Measurements from ENCODE around the gene CLEC3B. TPM values are rescaled to one million over a fixed set of nuclear protein-coding genes. Genes with fewer than 3 reads are reported as not detected.

The CLEC3B gene
- total RNA-seq, 2 experiments from 2014 or later = 0.34 to 0.36 TPM

GRCh38 chr3:45032113-45032512 is 6.0 kb downstream of the CLEC3B start:
- Mint-ChIP-seq H3K27me3 (peaks cover 54% of the 10 kb centered on the region), H3K27ac (no peak overlapping the region), H3K4me3 (no peak overlapping the region), H3K4me1 (ENCODE audit: low read depth) (peaks cover 30% of the 10 kb centered on the region), H3K9me3 (no peaks in the 10 kb centered on the region), H3K36me3 (ENCODE audit: low read depth) (no peaks in the 10 kb centered on the region)
- H3K4me3 ChIP-seq (ENCODE audit: low read length) = no peak overlapping the region
- intact Hi-C loops (cut with DNase I, micrococcal nuclease) = loop anchor here in 1 of 2 experiments (10.0 kb wide), 1 partner anchor 1043 kb away; no protein-coding TSS in a partner anchor
- H3K9me3 ChIP-seq (ENCODE audit: control insufficient read depth in 1 of 2, insufficient read depth in 1 of 2, low read length in 2 of 2) = no peaks in the 10 kb centered on the region
- peaks cover 28% of the 10 kb centered on the region for H3K4me1 ChIP-seq (ENCODE audit: insufficient read depth, low read length)
- H3K27ac ChIP-seq (ENCODE audit: low read depth in 1 of 2, low read length in 2 of 2) = no peak overlapping the region
- TF ChIP-seq CTCF (IDR thresholded peaks at IDR 0.05) = no peak
- H3K36me3 ChIP-seq (ENCODE audit: insufficient read depth, low read length) = no peaks in the 10 kb centered on the region
- ChIA-PET CTCF (no interaction called here), POLR2A (interaction anchor here (1.8 kb wide), 1 partner anchor 12 kb away, joined by 4 read pairs; no protein-coding TSS in a partner anchor)
- ATAC-seq (ENCODE audit: poor library complexity) = no peak
- H3K27me3 ChIP-seq (ENCODE audit: control insufficient read depth in 1 of 2, insufficient read depth in 2 of 2, low read length in 2 of 2) = peaks cover 3 to 6% of the 10 kb centered on the region in 2 experiments
- no peak for DNase-seq

- Mint-ChIP-seq H3K27ac (no peak overlapping the region), H3K4me1 (ENCODE audit: low read depth) (peaks cover 36% of the 10 kb centered on the region), H3K27me3 (peaks cover 62% of the 10 kb centered on the region), H3K9me3 (no peaks in the 10 kb centered on the region), H3K4me3 (no peak overlapping the region), H3K36me3 (ENCODE audit: low read depth) (no peaks in the 10 kb centered on the region)
- H3K4me3 ChIP-seq (ENCODE audit: low read length) = no peak overlapping the region
- ChIA-PET POLR2A (no interaction called here), CTCF (no interaction called here)
- no peaks in the 10 kb centered on the region for H3K9me3 ChIP-seq (ENCODE audit: control insufficient read depth in 1 of 2, insufficient read depth in 1 of 2, low read length in 2 of 2)
- H3K27ac ChIP-seq (ENCODE audit: low read depth in 1 of 2, low read length in 2 of 2) = no peak overlapping the region
- no peaks in the 10 kb centered on the region for H3K36me3 ChIP-seq (ENCODE audit: insufficient read depth, low read length)
- intact Hi-C loops (cut with DNase I, micrococcal nuclease) = loop anchor here in 1 of 2 experiments (1.0 to 10.0 kb wide), 2 partner anchors 13 to 1041 kb away; no protein-coding TSS in a partner anchor
- H3K4me1 ChIP-seq (ENCODE audit: insufficient read depth, low read length) = peaks cover 34% of the 10 kb centered on the region
- H3K27me3 ChIP-seq (ENCODE audit: control insufficient read depth in 1 of 2, insufficient read depth in 2 of 2, low read length in 2 of 2) = peaks cover 3 to 8% of the 10 kb centered on the region in 2 experiments
- peak in 1 of 14 experiments; percentile 15 for DNase-seq
- no peak for ATAC-seq (ENCODE audit: poor library complexity)
- TF ChIP-seq CTCF (IDR thresholded peaks at IDR 0.05) = no peak
Observed at GRCh38 chr3:45033791-45034190, 7.7 kb downstream of the CLEC3B start.

GRCh38 chr3:45034612-45035252 is 8.6 kb downstream of the CLEC3B start:
- Histone ChIP-seq H3K4me1 (ENCODE audit: insufficient read depth, low read length) (peaks cover 34% of the 10 kb centered on the region), H3K27ac (ENCODE audit: low read depth in 1 of 2, low read length in 2 of 2) (no peak overlapping the region), H3K4me3 (ENCODE audit: low read length) (no peak overlapping the region), H3K27me3 (ENCODE audit: control insufficient read depth in 1 of 2, insufficient read depth in 2 of 2, low read length in 2 of 2) (peaks cover 3 to 8% of the 10 kb centered on the region in 2 experiments), H3K36me3 (ENCODE audit: insufficient read depth, low read length) (no peaks in the 10 kb centered on the region), H3K9me3 (ENCODE audit: control insufficient read depth in 1 of 2, insufficient read depth in 1 of 2, low read length in 2 of 2) (no peaks in the 10 kb centered on the region)
- ChIA-PET CTCF (interaction anchor here (0.7 kb wide), 1 partner anchor 21 kb away, joined by 3 read pairs; no protein-coding TSS in a partner anchor), POLR2A (interaction anchor here (0.8 to 1.3 kb wide), 2 partner anchors 14 to 42 kb away, joined by 3 read pairs; no protein-coding TSS in a partner anchor)
- ATAC-seq (ENCODE audit: poor library complexity) (no peak), DNase-seq (peak in 7 of 14 experiments; percentile 19 to 52 (median 33))
- no peaks in the 10 kb centered on the region for H3K36me3 Mint-ChIP-seq (ENCODE audit: low read depth)
- peaks cover 62% of the 10 kb centered on the region for H3K27me3 Mint-ChIP-seq
- no peak for TF ChIP-seq CTCF (IDR thresholded peaks at IDR 0.05)
- intact Hi-C loops (cut with DNase I, micrococcal nuclease) = loop anchor here in 1 of 2 experiments (1.0 to 10.0 kb wide), 4 partner anchors 14 to 1040 kb away; partner anchors contain the start of gene LIMD1
- H3K27ac Mint-ChIP-seq = no peak overlapping the region
- no peaks in the 10 kb centered on the region for H3K9me3 Mint-ChIP-seq
- peaks cover 36% of the 10 kb centered on the region for H3K4me1 Mint-ChIP-seq (ENCODE audit: low read depth)
- peak overlapping the region; percentile 53 for H3K4me3 Mint-ChIP-seq
